PC-3 (cell line): ENCODE results near the gene EIF2A. TPM values are rescaled to one million over a fixed set of nuclear protein-coding genes. Genes with fewer than 3 reads are reported as not detected.

Experiments
- ATAC-seq: fragments of 200-7000 bp; cut with Tn5 transposase; 2 replicates; pipeline ENCODE4 v1.9.1; 2020; ENCODE audit warnings: mild to moderate bottlenecking, moderate library complexity
- BruUV-seq: library from RNA; stranded (reverse); fragments of 400-500 nt; replicated peaks from 2 replicates; lab custom pipeline; 2021; lab: Mats Ljungman, UMichigan
- CTCF ChIA-PET: fragments of 300-600 bp; sonication (Branson Sonifier 250); formaldehyde crosslinking; loops from one replicate; lab custom pipeline; 2022; ENCODE audit warnings: antibody characterized with exemption; lab: Charles Lee
- POLR2A ChIA-PET: fragments of 300-600 bp; sonication (Branson Sonifier 250); formaldehyde crosslinking; loops from one replicate; lab custom pipeline; 2022; ENCODE audit warnings: antibody characterized with exemption; ENCODE audit not compliant: unreplicated experiment; lab: Charles Lee
- DNase-seq: peaks from one replicate; pipeline ENCODE4 v3.0.0-alpha.2; 2015
- H2AFZ ChIP-seq: fragments of 300-600 bp; sonication (generic); 2 replicates; pipeline ENCODE4 v1.6.0; 2016; ENCODE audit warnings: antibody characterized with exemption, low read length
- H3F3A ChIP-seq: fragments of 300-600 bp; sonication (generic); one replicate; pipeline ENCODE4 v1.6.0; 2017; ENCODE audit warnings: antibody characterized with exemption, low read length, control low read depth, mild to moderate bottlenecking; ENCODE audit not compliant: unreplicated experiment
- H3K27ac ChIP-seq: fragments of 300-600 bp; sonication (generic); 2 replicates; pipeline ENCODE4 v1.5.1; 2016; ENCODE audit warnings: mild to moderate bottlenecking, low read length
- H3K27me3 ChIP-seq: fragments of 300-600 bp; sonication (generic); 2 replicates; pipeline ENCODE4 v1.6.1; 2016; ENCODE audit warnings: low read length, mixed read lengths
- H3K36me3 ChIP-seq: fragments of 300-600 bp; sonication (generic); 2 replicates; pipeline ENCODE4 v1.6.1; 2016; ENCODE audit warnings: low read depth, mixed run types, low read length, mixed read lengths
- H3K4me1 ChIP-seq: fragments of 300-600 bp; sonication (generic); 2 replicates; pipeline ENCODE4 v1.5.1; 2016; ENCODE audit warnings: low read length; ENCODE audit not compliant: insufficient read depth
- H3K4me2 ChIP-seq: fragments of 300-600 bp; sonication (generic); 2 replicates; pipeline ENCODE4 v1.6.0; 2016; ENCODE audit warnings: low read length
- H3K4me3 ChIP-seq: fragments of 300-600 bp; sonication (generic); 2 replicates; pipeline ENCODE4 v1.5.1; 2016; ENCODE audit warnings: mild to moderate bottlenecking, low read length, mixed read lengths
- H3K79me2 ChIP-seq: fragments of 300-600 bp; sonication (generic); 2 replicates; pipeline ENCODE4 v1.6.1; 2017; ENCODE audit warnings: low read length, mixed read lengths
- H3K9ac ChIP-seq: fragments of 300-600 bp; sonication (generic); 2 replicates; pipeline ENCODE4 v1.6.0; 2016; ENCODE audit warnings: mild to moderate bottlenecking, low read length
- H3K9me2 ChIP-seq: fragments of 300-600 bp; sonication (generic); replicated peaks from 2 replicates; pipeline ENCODE4 v1.6.1; 2016; ENCODE audit warnings: mixed run types, low read length, mixed read lengths
- H3K9me3 ChIP-seq: fragments of 300-600 bp; sonication (generic); 2 replicates; pipeline ENCODE4 v1.6.1; 2016; ENCODE audit warnings: low read length, mixed read lengths
- H4K20me1 ChIP-seq: fragments of 300-600 bp; sonication (generic); 2 replicates; pipeline ENCODE4 v1.6.1; 2016; ENCODE audit warnings: low read length, mixed read lengths
- EZH2 ChIP-seq: fragments of 300-600 bp; sonication (generic); IDR thresholded peaks from one replicate; pipeline ENCODE4 v1.6.1; 2017; ENCODE audit warnings: antibody characterized with exemption, mild to moderate bottlenecking, low read length; ENCODE audit not compliant: unreplicated experiment
- EZH2phosphoT487 ChIP-seq: fragments of 300-600 bp; sonication (generic); IDR thresholded peaks from 2 replicates; pipeline ENCODE4 v1.6.1; 2018; ENCODE audit warnings: mild to moderate bottlenecking, antibody characterized with exemption, low read length, borderline replicate concordance
- intact Hi-C: fragments of 100-400 bp; cut with micrococcal nuclease; formaldehyde crosslinking; loops from 2 replicates; pipeline ENCODE4 v1.9.0; 2023
- total RNA-seq: library from RNA; depleted of rRNA; stranded (reverse); fragments of >200 nt; gene quantifications from 2 replicates; pipeline ENCODE4 v1.2.3, GENCODE V29; 2014
- TF ChIP-seq, protein P1 (sequence below): fragments of 300-600 bp; sonication (generic); conservative IDR thresholded peaks from 2 replicates; pipeline ENCODE4 v1.5.1; 2017; ENCODE audit warnings: antibody characterized with exemption, low read depth, mild to moderate bottlenecking, low read length

The EIF2A gene
- total RNA-seq, 1 experiment from 2014 or later: 92.4 TPM

DNA sequence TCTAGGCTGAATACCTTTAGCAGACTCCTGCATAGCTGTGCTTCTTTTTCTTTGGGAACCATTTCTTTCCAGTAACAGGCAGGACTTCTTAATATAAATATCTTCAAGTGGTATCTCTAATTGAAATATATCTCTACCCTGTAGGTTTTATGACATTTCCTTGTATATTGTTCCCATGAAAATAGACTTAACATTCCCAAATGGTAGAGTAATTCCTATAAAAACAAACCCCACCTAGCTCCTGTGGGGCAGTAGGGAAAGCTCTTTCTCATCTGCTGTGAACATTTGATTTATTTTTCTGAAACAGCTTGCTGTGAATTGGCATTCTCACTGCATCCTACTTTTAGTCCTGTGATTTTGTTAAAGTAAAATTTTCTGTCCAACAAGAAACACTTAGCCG, 77.4 kb downstream of the EIF2A start:
- TF ChIP-seq EZH2phosphoT487 (no peak), EZH2 (no peak)
- TF ChIP-seq, protein P1, sequence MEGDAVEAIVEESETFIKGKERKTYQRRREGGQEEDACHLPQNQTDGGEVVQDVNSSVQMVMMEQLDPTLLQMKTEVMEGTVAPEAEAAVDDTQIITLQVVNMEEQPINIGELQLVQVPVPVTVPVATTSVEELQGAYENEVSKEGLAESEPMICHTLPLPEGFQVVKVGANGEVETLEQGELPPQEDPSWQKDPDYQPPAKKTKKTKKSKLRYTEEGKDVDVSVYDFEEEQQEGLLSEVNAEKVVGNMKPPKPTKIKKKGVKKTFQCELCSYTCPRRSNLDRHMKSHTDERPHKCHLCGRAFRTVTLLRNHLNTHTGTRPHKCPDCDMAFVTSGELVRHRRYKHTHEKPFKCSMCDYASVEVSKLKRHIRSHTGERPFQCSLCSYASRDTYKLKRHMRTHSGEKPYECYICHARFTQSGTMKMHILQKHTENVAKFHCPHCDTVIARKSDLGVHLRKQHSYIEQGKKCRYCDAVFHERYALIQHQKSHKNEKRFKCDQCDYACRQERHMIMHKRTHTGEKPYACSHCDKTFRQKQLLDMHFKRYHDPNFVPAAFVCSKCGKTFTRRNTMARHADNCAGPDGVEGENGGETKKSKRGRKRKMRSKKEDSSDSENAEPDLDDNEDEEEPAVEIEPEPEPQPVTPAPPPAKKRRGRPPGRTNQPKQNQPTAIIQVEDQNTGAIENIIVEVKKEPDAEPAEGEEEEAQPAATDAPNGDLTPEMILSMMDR: no peak
- Histone ChIP-seq H3K36me3 (peaks cover 29% of the 10 kb centered on the region), H3K4me3 (no peak overlapping the region), H3K4me1 (peaks cover 7% of the 10 kb centered on the region), H2AFZ (no peak overlapping the region), H3K27me3 (no peaks in the 10 kb centered on the region), H3K27ac (no peak overlapping the region; the same call in 1 of the 2 replicates), H3K9me2 (no peaks in the 10 kb centered on the region), H4K20me1 (0 out of 2 replicates have a peak, but pooled peaks cover 6% of the 10 kb centered on the region), H3K9ac (no peak overlapping the region), H3K4me2 (no peak overlapping the region), H3K79me2 (peaks cover 57% of the 10 kb centered on the region), H3F3A (no peaks in the 10 kb centered on the region), H3K9me3 (no peaks in the 10 kb centered on the region)
- BruUV-seq: no TSS peak
- ChIA-PET POLR2A (no interaction called here), CTCF (no interaction called here)
- intact Hi-C loops: loop anchor here (2.0 kb wide), 1 partner anchor 19 kb away; no protein-coding TSS in a partner anchor
- ATAC-seq: peak; percentile 58
- peak; percentile 10 for DNase-seq

DNA sequence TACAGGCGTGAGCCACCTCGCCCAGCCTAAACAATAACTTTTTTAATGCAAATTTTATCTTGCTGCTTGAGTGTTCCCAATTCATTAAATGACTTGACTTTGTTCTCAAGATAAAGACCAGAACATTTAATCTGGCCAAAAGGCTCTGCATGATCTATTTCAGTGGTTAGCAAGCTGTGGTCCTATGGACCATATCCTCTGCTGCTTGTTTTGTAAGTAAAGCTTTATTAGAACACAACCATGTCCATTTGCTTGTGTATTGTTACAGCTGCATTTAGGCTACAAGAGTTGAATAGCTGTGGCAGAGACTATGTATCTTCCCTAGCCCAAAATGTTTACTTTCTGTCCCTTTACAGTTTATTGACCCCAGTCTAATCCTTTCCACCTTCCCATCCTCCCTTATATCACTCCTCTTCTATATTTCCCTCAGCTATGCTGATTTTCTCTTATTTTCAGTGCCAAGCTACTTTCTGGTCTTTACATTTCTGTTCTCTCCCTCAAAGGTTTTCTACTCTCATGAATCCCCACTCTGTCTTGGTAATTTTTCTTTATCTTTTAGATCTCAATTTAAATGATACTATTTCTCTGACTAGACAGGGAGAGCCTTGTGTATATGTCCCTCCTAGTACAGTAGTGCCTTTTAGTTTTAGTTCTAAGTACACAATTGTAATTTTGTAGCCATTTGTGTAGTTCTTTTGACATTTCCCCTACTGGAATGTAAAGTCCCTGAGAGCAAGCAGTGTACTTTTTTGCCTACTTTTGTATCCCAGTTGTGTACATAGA, 79.8 kb downstream of the EIF2A start:
- no peak overlapping the region for H3K27ac ChIP-seq
- no peaks in the 10 kb centered on the region for H3K27me3 ChIP-seq
- peaks cover 7% of the 10 kb centered on the region for H3K4me1 ChIP-seq
- no peaks in the 10 kb centered on the region for H3K9me3 ChIP-seq
- H3K4me2 ChIP-seq: no peak overlapping the region
- H3K4me3 ChIP-seq: no peak overlapping the region
- H3K79me2 ChIP-seq: peaks cover 34% of the 10 kb centered on the region
- intact Hi-C loops: no loop called here
- H2AFZ ChIP-seq: no peak overlapping the region
- no peaks in the 10 kb centered on the region for H3K9me2 ChIP-seq
- TF ChIP-seq EZH2phosphoT487: no peak
- TF ChIP-seq, protein P1: no peak
- TF ChIP-seq EZH2: no peak
- ChIA-PET CTCF (no interaction called here), POLR2A (no interaction called here)
- BruUV-seq: no TSS peak
- no peak for DNase-seq
- no peaks in the 10 kb centered on the region for H3F3A ChIP-seq
- no peaks in the 10 kb centered on the region for H4K20me1 ChIP-seq
- no peak for ATAC-seq
- no peak overlapping the region for H3K9ac ChIP-seq
- peaks cover 36% of the 10 kb centered on the region for H3K36me3 ChIP-seq

DNA sequence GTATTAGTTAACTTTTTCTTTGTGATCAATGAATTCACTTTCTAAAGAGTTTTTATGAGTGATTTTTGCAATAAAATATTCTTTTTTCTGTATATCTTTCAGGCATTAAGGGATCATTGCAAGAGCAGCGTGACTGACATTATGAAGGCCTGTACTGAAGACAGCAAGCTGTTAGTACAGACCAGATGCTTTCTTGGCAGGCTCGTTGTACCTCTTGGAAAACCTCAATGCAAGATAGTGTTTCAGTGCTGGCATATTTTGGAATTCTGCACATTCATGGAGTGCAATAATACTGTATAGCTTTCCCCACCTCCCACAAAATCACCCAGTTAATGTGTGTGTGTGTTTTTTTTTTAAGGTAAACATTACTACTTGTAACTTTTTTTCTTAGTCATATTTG, 81.0 kb downstream of the EIF2A start:
- CTCF ChIA-PET: no interaction called here
- Histone ChIP-seq H4K20me1 (no peaks in the 10 kb centered on the region), H3K27me3 (no peaks in the 10 kb centered on the region), H3K27ac (no peak overlapping the region), H3K4me1 (peaks cover 7% of the 10 kb centered on the region), H3F3A (no peaks in the 10 kb centered on the region), H2AFZ (no peak overlapping the region), H3K9me2 (no peaks in the 10 kb centered on the region), H3K4me2 (no peak overlapping the region), H3K79me2 (peaks cover 22% of the 10 kb centered on the region; the same call in 1 of the 2 replicates), H3K4me3 (no peak overlapping the region), H3K36me3 (peaks cover 36% of the 10 kb centered on the region), H3K9ac (no peak overlapping the region), H3K9me3 (no peaks in the 10 kb centered on the region)
- no peak for DNase-seq
- POLR2A ChIA-PET: no interaction called here
- intact Hi-C loops: no loop called here
- TF ChIP-seq EZH2 (no peak), EZH2phosphoT487 (no peak)
- TF ChIP-seq, protein P1: no peak
- no peak for ATAC-seq
- no TSS peak for BruUV-seq
